HG03066 (cell line): ENCODE data around the gene ST3GAL4.

Experiments used
- ATAC-seq: cut with Tn5 transposase; IDR thresholded peaks from one replicate; pipeline ENCODE4 v1.9.1; 2021; ENCODE audit warnings: low read depth; ENCODE audit not compliant: unreplicated experiment

The ST3GAL4 gene

DNA sequence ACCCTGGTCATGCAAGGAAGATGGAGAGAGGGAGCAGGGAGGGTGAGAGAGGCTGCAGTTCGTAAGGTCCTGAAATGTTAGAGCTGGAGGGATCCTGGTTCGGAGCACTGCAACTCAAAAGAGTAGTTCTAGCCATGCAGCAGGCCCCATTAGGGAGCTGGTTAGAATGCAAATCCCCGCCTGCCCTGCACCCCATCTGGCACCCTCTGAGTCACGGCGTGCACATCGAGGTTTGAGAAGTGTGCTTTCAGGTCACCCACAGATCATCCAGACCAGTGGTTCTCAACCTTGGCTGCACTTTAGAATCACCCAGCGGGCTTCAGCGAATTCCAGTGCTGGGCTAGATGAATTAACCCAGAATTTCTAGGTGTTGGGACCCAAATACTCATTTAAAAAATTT, 48.2 kb downstream of the ST3GAL4 start:
- ATAC-seq: peak; percentile 98

- no peak for ATAC-seq
These were observed 48.9 kb downstream of the ST3GAL4 start for GRCh38 chr11:126404367-126404766.

- ATAC-seq: no peak
These were observed 49.9 kb downstream of the ST3GAL4 start for GRCh38 chr11:126405374-126405773.

- no peak for ATAC-seq
These were observed 50.4 kb downstream of the ST3GAL4 start for GRCh38 chr11:126405906-126406305.

GRCh38 chr11:126406368-126406767, 50.9 kb downstream of the ST3GAL4 start:
- no peak for ATAC-seq

- no peak for ATAC-seq
These were observed 51.6 kb downstream of the ST3GAL4 start for GRCh38 chr11:126407101-126407521.

DNA sequence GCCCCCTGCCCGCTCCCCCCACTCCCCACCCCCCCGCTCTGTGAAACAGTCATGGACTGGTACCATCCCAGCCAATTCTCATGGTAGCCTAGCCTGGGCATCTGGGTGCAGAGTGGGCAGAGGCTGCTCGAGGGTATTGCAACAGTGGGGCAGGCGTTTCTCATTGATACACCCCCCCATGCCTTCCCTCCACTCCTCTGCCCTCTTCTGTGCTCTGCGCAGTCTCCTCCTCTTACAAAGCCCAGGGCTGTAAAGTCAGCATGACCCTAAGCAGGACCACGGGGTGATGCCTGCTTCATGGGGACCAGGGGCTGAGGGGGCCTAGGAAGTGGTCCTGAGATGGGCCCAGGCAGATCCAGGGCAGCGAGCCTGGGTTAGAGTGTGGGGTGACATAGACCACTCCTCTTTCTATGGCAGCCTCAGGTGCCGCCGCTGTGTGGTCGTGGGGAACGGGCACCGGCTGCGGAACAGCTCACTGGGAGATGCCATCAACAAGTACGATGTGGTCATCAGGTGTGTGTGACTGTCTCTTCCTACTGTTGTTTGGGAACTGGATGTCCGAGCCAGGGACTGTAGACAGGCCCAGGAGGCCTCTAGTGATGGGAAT, 52.3 kb downstream of the ST3GAL4 start:
- ATAC-seq: no peak

DNA sequence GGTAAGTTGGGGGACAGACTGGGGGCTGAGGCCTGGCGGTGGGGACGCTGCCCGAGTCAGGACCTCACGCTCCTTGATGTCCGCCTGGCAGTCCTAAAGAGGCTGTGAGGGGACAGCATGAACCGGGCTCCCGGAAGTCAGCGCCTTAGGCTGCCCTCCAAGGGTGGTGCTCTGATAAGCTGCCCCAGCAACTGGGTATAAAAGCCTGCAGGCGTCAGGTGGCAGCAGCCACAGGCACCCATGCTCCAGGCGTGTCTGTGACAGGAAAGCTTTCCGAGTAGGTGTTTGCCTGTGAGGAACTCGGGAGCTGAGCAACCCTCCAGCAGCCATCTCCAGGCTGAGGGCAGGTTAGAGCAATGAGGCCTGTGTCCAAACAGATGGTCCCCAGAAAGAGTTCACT, 53.0 kb downstream of the ST3GAL4 start:
- ATAC-seq: no peak

- no peak for ATAC-seq
These were observed 53.6 kb downstream of the ST3GAL4 start for GRCh38 chr11:126408901-126409619.

GRCh38 chr11:126409620-126409985, 54.1 kb downstream of the ST3GAL4 start:
- ATAC-seq: no peak

- no peak for ATAC-seq
These were observed 55.2 kb downstream of the ST3GAL4 start for GRCh38 chr11:126410649-126411048.

- ATAC-seq: no peak
These were observed 56.5 kb downstream of the ST3GAL4 start for GRCh38 chr11:126411971-126412381.

GRCh38 chr11:126413426-126413825, 57.9 kb downstream of the ST3GAL4 start:
- ATAC-seq: no peak

DNA sequence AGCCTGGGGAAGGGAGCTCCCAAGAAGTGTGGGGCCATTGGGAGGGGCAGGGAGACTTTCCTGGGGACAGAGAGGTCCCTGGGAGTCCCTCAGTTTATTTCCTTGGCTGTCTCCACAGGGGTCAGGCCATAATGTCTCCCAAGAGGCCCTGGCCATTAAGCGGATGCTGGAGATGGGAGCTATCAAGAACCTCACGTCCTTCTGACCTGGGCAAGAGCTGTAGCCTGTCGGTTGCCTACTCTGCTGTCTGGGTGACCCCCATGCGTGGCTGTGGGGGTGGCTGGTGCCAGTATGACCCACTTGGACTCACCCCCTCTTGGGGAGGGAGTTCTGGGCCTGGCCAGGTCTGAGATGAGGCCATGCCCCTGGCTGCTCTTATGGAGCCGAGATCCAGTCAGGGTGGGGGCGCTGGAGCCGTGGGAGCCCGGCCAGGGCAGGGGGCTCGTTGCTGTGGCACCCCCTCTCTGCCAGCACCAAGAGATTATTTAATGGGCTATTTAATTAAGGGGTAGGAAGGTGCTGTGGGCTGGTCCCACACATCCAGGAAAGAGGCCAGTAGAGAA, 58.4 kb downstream of the ST3GAL4 start:
- no peak for ATAC-seq

GRCh38 chr11:126414615-126415014, 59.1 kb downstream of the ST3GAL4 start:
- ATAC-seq: no peak

GRCh38 chr11:126415128-126415527, 59.6 kb downstream of the ST3GAL4 start:
- no peak for ATAC-seq

DNA sequence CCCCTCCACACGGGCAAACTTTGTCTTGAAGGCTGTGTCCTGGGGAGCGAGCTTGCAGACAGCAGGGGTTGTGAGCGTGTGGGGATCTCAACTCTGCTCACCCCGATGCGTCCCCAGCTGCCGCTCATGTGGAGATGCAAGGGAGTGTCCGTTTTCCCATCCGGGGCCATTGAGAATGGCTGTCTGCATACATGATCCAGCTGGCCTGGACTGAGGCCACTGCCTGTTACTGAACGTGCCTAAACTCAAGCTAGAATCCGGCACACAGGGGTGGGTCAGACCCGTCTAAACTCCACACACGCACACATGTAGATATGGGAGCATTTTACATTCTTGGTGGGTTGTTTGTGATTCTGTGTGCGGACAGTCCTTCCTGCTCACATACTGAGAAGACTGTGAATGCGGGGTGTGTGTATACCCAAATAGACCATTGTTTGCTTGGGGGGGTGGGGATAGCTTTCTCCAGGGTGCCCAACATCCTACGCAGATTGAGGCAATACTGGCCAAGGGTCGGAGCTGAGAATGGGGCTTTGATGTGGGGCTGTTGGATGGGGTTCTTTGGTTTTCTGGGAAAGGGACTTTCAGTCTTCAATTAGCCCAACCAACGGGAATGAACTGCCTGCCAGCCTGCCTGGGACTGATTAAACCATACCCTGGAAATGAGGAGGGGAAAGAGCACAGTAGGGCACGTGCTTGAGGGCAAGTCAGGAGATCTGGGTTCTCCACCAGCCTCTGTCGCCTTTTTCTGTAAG, 60.4 kb downstream of the ST3GAL4 start:
- ATAC-seq: no peak

DNA sequence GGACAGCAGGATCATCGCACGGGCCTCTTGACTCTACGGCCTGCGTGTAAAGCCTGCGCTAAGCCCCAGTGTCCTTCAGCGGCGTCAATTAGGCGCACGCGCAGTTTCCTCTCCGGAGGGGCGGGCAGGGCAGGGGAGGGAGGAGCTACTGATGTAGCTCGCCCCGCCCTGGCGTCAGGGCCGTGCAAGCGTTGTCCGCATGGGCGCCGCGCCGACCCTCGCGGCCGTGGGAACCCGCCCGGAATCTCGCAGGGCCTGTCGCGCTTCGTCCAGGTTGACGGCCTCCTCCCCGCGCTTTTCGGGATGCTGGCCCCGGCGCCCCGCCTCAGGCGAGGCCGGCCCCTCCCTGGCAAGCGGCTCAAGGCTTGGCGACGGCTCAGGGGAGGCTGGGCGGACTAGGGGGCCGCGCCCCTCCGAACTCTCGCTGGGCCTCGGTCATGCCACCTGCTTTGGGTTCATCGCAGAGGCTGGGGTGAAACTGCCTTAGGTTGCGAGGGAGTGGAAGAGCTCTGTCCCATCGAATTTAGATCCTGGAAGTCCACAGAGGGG, 61.1 kb downstream of the ST3GAL4 start:
- peak; percentile 80 for ATAC-seq

DNA sequence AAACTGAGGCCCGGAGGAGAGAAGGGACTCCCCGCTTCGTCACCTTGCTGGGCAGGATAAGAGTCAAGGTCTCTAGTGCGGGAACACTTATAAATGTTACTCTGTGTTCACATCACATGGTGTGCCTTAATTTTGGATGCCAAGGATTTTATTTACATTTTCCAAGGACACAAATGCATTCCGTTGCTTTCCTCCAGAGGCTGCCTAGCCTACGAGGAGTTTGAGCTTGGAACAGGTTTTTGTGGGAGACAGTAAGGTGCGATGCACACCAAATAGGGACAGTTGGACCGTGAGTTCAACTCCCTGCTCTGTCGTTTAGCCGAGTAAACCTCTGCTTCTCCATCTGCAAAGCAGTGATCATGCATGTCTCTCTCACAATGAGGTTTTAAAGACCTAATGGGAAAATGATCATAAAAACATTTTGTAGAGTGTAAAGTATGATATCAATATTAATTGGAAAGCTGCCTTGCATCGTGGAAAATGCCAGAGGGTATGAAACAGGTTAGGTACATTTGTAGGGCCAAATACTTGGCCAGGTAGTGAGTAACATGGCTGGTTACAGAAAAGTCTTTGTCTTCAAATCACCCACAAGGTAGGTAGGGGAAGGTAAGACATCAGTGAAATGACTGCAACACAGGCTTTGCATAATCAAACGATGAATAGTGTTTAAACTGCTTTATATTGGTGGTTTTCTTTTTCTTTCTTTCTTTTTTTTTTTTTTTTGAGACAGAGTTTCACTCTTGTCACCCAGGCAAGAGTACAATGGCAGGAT, 61.8 kb downstream of the ST3GAL4 start:
- no peak for ATAC-seq

DNA sequence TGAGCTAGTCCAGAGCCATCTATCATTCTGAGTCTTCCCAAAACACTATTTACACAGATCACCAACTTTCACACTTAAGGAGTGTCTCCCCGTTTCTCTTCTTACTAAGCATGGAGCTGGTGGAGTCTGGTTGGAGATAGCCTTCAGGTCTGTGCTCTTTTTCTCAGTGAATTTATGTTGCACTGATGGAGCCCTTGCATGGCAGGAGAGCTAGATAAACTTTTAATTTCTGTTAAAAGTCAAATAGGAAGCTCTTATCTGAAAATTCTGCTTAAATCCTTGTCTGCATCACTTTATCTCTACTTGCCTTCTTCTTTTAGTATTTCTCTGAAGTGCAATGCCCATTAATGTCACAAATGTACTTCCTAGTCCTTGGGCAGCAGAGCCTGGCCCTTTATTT, 63.4 kb downstream of the ST3GAL4 start:
- ATAC-seq: no peak
